GM12873 (cell line): ENCODE results near the gene ACD.
A peak's percentile ranks its signal among the peaks of the same experiment; 100 is the strongest.

ENCODE experiments used
- TF ChIP-seq, protein P1 (sequence below): IDR thresholded peaks from 2 replicates; pipeline ENCODE4 v1.5.1; 2012; ENCODE audit warnings: low read depth, mild to moderate bottlenecking, moderate library complexity, low read length, control low read depth; ENCODE audit not compliant: insufficient read depth; ENCODE audit errors: missing control alignments

Gene ACD

DNA sequence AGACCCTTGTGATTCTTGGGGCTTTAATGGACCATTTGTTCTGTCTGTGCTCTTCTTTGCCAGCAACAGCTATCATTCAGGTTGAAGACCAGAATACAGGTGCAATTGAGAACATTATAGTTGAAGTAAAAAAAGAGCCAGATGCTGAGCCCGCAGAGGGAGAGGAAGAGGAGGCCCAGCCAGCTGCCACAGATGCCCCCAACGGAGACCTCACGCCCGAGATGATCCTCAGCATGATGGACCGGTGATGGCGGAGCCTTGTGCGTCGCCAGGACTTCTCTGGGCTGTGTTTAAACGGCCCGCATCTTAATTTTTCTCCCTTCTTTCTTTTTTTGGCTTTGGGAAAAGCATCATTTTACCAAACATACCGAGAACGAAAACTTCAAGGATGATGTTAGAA lies 22.4 kb downstream of the ACD start:
- TF ChIP-seq, protein P1, sequence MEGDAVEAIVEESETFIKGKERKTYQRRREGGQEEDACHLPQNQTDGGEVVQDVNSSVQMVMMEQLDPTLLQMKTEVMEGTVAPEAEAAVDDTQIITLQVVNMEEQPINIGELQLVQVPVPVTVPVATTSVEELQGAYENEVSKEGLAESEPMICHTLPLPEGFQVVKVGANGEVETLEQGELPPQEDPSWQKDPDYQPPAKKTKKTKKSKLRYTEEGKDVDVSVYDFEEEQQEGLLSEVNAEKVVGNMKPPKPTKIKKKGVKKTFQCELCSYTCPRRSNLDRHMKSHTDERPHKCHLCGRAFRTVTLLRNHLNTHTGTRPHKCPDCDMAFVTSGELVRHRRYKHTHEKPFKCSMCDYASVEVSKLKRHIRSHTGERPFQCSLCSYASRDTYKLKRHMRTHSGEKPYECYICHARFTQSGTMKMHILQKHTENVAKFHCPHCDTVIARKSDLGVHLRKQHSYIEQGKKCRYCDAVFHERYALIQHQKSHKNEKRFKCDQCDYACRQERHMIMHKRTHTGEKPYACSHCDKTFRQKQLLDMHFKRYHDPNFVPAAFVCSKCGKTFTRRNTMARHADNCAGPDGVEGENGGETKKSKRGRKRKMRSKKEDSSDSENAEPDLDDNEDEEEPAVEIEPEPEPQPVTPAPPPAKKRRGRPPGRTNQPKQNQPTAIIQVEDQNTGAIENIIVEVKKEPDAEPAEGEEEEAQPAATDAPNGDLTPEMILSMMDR: no peak

DNA sequence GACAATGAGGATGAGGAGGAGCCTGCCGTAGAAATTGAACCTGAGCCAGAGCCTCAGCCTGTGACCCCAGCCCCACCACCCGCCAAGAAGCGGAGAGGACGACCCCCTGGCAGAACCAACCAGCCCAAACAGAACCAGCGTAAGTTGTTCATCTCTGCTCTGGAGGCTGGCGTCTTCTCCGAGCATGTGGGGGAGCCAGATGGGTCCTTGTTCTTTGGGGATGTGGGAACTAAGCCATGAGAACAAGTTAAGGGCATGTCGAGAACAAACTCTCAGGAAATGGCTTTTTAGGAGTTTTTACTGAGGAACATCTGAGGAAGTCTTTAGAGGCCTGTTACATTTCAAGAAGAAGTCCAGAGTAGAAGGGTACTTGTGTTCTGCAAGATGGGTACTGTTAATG lies 23.3 kb downstream of the ACD start:
- TF ChIP-seq, protein P1: no peak

DNA sequence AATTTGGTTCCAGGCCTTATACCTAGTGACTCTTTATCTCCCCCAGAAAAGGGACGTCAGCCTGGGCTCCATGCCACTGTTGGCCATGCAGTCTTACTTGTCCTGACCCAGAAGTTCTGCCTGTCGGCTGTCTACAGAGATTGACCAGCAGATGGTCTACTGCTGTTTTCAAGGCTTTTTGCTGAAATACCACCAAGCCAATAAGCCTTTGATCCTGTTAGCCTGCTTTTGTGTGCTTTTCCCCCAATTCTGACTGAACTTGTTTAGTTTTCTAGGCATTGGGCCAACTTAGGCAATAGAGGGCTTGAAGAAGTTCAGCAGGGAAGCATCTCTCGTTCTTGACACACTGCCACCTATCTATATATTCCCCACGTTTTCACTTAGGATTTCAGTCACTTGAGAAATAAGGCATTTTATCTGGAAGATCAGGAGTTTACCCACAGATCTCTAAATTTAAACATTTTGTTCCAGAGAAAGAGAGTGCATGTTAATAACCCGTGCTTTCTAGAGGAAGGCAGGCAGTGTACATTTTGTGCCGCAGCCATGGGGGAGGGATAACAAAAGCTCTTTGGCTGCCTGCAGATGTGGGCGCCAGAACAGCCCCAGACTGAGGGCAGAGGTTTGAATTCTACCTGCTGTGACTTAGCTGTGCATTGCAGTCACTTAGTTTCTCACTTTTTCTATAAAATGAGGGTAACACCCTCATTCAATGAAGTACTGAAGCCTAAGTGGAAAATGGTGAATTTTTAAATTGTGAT lies 27.5 kb downstream of the ACD start:
- TF ChIP-seq, protein P1: no peak

DNA sequence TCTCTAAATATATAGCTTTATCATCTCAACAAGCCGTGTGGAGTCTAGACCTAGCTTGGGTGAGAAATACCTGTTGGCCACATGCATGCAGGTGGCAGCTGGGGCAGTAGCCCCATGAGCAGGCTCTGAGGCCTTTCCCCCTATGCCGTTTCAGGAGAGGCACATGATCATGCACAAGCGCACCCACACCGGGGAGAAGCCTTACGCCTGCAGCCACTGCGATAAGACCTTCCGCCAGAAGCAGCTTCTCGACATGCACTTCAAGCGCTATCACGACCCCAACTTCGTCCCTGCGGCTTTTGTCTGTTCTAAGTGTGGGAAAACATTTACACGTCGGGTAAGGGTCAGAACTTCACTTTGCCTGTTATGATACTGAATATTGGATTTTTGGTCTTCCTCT lies 31.8 kb downstream of the ACD start:
- TF ChIP-seq, protein P1: no peak

DNA sequence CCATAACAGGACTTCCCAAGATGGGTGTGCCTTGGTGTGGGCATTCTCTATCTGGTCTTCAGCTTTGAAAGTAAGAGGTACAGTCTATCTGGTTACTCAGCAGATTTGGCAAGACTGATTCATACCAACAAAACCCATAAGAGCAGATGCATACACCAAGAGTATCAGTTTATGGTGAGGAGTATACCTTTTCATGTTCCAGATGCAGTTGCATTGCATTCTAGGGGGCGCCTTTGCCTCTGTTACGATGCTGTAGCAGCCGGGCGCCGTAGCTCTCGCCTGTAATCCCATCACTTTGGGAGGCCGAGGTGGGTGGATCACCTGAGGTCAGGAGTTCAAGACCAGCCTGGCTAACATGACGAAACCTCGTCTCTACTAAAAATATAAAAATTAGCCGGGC lies 46.3 kb downstream of the ACD start:
- TF ChIP-seq, protein P1: peak; percentile 37

DNA sequence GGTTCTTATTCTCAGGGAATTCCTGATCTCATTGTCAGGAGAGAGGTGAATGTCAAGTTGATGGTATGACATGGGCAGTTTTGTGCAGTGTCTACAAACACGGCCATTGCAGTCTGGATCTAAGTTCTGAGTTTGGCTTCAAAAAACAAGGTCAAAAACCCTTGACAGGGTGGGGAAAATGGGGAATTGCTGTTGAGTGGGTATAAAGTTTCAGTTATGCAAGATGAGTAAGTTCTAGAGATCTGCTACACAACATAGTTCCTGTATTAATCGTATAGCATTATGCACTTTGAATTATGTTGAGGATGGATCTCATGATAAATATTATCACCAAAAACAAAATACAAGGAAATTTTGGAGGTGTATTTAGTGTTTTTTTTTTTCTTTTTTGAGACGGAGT lies 51.7 kb downstream of the ACD start:
- TF ChIP-seq, protein P1: no peak
